ENCODE results near the gene RHOT1. TPM values are rescaled to one million over a fixed set of nuclear protein-coding genes. Genes with fewer than 3 reads are reported as not detected.

Gene RHOT1
- total RNA-seq, 1 donor from 2014 or later, result 40.3 TPM

GRCh38 chr17:32120716-32121115 is 21.6 kb upstream of the RHOT1 start:
- FAIRE-seq (no peak), DNase-seq (ENCODE audit: low read depth) (no peak)
- Histone ChIP-seq H3K4me3 (ENCODE audit: low read depth, low read length) (no peak overlapping the region), H3K36me3 (ENCODE audit: control insufficient read depth, insufficient read depth, low read length) (no peaks in the 10 kb centered on the region), H3K27me3 (ENCODE audit: control insufficient read depth, insufficient read depth, low read length) (peaks cover 4% of the 10 kb centered on the region)
- TF ChIP-seq CTCF (IDR thresholded peaks at IDR 0.05; ENCODE audit: insufficient read depth, low read length, severe bottlenecking), result no peak

- FAIRE-seq (no peak), DNase-seq (ENCODE audit: low read depth) (no peak)
- no peak for TF ChIP-seq CTCF (IDR thresholded peaks at IDR 0.05; ENCODE audit: insufficient read depth, low read length, severe bottlenecking)
- Histone ChIP-seq H3K4me3 (ENCODE audit: low read depth, low read length) (no peak overlapping the region), H3K27me3 (ENCODE audit: control insufficient read depth, insufficient read depth, low read length) (no peaks in the 10 kb centered on the region), H3K36me3 (ENCODE audit: control insufficient read depth, insufficient read depth, low read length) (no peaks in the 10 kb centered on the region)
Measured at GRCh38 chr17:32123782-32124181, 18.5 kb upstream of the RHOT1 start.

GRCh38 chr17:32124985-32125847 is 17.1 kb upstream of the RHOT1 start:
- DNase-seq (ENCODE audit: low read depth) (no peak), FAIRE-seq (no peak)
- Histone ChIP-seq H3K4me3 (ENCODE audit: low read depth, low read length) (no peak overlapping the region), H3K27me3 (ENCODE audit: control insufficient read depth, insufficient read depth, low read length) (no peaks in the 10 kb centered on the region), H3K36me3 (ENCODE audit: control insufficient read depth, insufficient read depth, low read length) (no peaks in the 10 kb centered on the region)
- TF ChIP-seq CTCF (IDR thresholded peaks at IDR 0.05; ENCODE audit: insufficient read depth, low read length, severe bottlenecking), result no peak

GRCh38 chr17:32125848-32126153 is 16.5 kb upstream of the RHOT1 start:
- Histone ChIP-seq H3K36me3 (ENCODE audit: control insufficient read depth, insufficient read depth, low read length) (no peaks in the 10 kb centered on the region), H3K27me3 (ENCODE audit: control insufficient read depth, insufficient read depth, low read length) (no peaks in the 10 kb centered on the region), H3K4me3 (ENCODE audit: low read depth, low read length) (no peak overlapping the region)
- no peak for FAIRE-seq
- no peak for TF ChIP-seq CTCF (IDR thresholded peaks at IDR 0.05; ENCODE audit: insufficient read depth, low read length, severe bottlenecking)
- DNase-seq (ENCODE audit: low read depth), result no peak

- no peak for TF ChIP-seq CTCF (IDR thresholded peaks at IDR 0.05; ENCODE audit: insufficient read depth, low read length, severe bottlenecking)
- H3K4me3 ChIP-seq (ENCODE audit: low read depth, low read length), result no peak overlapping the region
- no peaks in the 10 kb centered on the region for H3K36me3 ChIP-seq (ENCODE audit: control insufficient read depth, insufficient read depth, low read length)
- DNase-seq (ENCODE audit: low read depth), result no peak
- no peaks in the 10 kb centered on the region for H3K27me3 ChIP-seq (ENCODE audit: control insufficient read depth, insufficient read depth, low read length)
- FAIRE-seq, result no peak
Measured at GRCh38 chr17:32126325-32126724, 16.0 kb upstream of the RHOT1 start.

GRCh38 chr17:32126746-32127145 is 15.6 kb upstream of the RHOT1 start:
- DNase-seq (ENCODE audit: low read depth) (no peak), FAIRE-seq (no peak)
- Histone ChIP-seq H3K36me3 (ENCODE audit: control insufficient read depth, insufficient read depth, low read length) (no peaks in the 10 kb centered on the region), H3K4me3 (ENCODE audit: low read depth, low read length) (no peak overlapping the region), H3K27me3 (ENCODE audit: control insufficient read depth, insufficient read depth, low read length) (no peaks in the 10 kb centered on the region)
- TF ChIP-seq CTCF (IDR thresholded peaks at IDR 0.05; ENCODE audit: insufficient read depth, low read length, severe bottlenecking), result no peak

All from bronchial epithelial cell (primary cell).